22Rv1 (cell line): Measurements from ENCODE around the gene HP.
A peak's percentile ranks its signal among the peaks of the same experiment; 100 is the strongest.

Experiments used
- H3K27ac ChIP-seq: fragments of 450-650 bp; 2 replicates; pipeline ENCODE4 v1.5.1; 2017
- CTCF ChIP-seq: fragments of 450-650 bp; IDR thresholded peaks from 2 replicates; pipeline ENCODE4 v1.5.1; 2017; ENCODE audit warnings: mild to moderate bottlenecking
- ZFX ChIP-seq: fragments of 450-650 bp; IDR thresholded peaks from 2 replicates; pipeline ENCODE4 v1.6.1; 2017; ENCODE audit warnings: antibody characterized with exemption, borderline replicate concordance

HP gene

GRCh38 chr16:72083778-72084404 lies 29.6 kb downstream of the HP start:
- H3K27ac ChIP-seq = no peak overlapping the region
- TF ChIP-seq CTCF (no peak), ZFX (no peak)

- no peak for TF ChIP-seq ZFX
- no peak overlapping the region for H3K27ac ChIP-seq
These were observed 30.1 kb downstream of the HP start for GRCh38 chr16:72084445-72084844.

DNA sequence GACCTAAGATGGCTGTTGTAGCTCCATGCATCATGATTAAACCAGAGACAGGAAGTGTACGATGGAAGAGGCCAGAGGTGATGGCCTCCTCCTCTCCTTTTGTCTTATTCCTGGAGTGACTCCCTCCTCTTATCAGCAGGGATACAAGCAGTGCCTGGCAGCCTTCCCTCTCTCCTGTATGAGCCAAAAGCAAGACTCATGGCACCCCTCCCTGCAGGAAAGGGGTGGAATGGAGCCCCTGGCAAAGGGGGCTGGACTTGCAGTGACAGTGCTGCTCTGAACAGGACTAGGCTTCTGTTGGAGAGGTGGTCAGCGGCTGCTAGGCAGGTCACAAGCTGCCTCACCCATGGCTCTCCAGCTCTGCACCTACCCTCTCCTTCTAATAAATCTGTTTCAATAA lies 30.7 kb downstream of the HP start:
- no peak for TF ChIP-seq ZFX
- no peak for TF ChIP-seq CTCF
- H3K27ac ChIP-seq = no peak overlapping the region

- TF ChIP-seq CTCF (no peak), ZFX (no peak)
- no peak overlapping the region for H3K27ac ChIP-seq
These were observed 36.9 kb downstream of the HP start for GRCh38 chr16:72091217-72091616.

DNA sequence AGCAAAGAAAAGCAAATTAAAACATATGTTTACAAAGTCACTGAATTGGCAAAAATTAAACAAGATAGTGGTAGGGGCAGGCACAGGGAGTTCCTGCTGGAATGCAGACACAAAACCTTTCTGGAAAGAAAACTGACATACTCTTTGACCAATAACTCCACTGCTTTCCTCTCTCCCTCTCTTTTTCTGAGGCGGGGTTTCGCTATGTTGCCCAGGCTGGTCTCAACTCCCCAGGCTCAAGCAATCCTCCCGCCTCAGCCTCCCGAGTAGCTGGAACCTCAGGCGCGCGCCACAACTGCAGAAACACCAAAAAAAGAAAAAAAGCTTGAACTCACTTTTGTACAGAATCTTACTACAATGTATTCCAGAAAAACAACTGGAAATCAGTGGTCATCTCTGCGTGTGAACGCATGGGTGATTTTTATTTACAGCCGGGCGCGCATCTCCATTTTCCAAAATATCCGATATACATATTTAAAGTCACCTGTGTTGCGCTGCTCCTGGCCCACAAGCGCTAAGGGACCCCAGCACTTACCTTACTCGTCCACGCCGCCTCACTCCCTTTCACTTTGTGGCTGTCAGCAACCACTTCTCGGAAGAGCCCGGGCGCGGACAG lies 38.6 kb downstream of the HP start:
- H3K27ac ChIP-seq = peak overlapping the region; percentile 72
- TF ChIP-seq CTCF = no peak
- TF ChIP-seq ZFX = no peak

GRCh38 chr16:72093448-72094265 lies 39.4 kb downstream of the HP start, which contains the start of the genes DHX38 and TXNL4B:
DHX38 (plus strand) TSS chr16:72093847; CDS start chr16:72096158, 2,311 bp downstream.
TXNL4B (minus strand) TSS chr16:72093620; CDS start chr16:72090749, 2,871 bp downstream.
- peak within 1 kb of the TSS; percentile 72 for H3K27ac ChIP-seq
- TF ChIP-seq ZFX = no peak
- no peak for TF ChIP-seq CTCF

- H3K27ac ChIP-seq = peak overlapping the region; percentile 72
- no peak for TF ChIP-seq ZFX
- no peak for TF ChIP-seq CTCF
These were observed 39.9 kb downstream of the HP start for GRCh38 chr16:72094266-72094610.
